ENCODE measurements around the gene OLIG3.

OLIG3 gene

DNA sequence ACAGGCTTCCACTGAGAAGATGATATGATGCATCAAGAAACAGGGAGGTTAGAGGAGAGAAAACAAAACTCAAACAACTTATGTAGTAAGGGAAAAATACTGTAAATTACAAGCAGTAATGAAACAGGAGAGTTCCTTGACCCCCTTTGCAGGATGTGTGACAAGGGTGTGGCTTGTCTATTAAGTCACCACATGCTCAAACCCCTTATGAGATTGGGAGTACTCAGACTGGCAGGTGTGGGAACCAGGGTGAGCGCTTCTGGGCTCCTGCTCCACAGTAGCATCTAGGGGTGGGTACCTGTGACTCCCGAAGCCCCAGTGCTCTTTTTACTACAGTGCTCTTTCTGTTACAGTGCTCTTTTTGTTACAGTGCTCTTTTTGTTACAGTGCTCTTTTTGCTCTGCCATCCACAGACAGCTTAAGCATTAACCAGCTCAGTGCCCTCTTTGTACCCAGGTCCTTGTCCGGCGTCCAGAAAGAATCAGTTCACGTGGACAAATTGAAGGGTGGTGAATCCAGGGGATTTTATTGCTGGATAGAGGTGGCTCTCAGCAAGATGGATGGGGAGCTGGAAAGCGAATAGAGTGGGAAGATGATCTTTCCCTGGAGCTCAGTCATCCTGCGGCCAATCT lies 28.7 kb downstream of the OLIG3 start:
- DNase-seq = no peak

DNA sequence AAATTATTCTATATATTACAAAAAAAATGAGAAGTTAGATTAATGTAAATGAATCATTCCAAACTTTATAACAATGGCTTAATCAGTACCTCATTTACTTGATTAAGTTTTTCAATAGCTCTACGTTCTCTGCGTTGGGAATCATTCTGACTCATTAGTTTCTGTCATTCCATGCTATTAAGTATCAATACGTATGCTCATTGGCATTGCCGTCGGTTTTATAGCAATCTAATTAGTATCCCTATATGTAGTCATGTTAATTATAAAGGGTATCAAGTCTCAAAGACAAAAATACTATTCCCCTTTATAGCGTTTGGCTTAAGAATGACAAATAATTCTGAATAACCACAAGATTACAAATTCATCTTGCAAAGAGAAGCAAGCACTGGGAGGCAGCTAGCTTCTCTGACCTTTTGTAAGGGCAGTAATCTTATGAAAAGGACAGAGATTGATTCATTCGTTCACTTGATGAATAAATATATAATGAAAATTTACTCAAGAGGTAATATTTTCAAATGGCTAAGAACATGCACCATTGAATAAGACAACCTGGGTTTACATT lies 41.8 kb downstream of the OLIG3 start:
- no peak for DNase-seq

DNA sequence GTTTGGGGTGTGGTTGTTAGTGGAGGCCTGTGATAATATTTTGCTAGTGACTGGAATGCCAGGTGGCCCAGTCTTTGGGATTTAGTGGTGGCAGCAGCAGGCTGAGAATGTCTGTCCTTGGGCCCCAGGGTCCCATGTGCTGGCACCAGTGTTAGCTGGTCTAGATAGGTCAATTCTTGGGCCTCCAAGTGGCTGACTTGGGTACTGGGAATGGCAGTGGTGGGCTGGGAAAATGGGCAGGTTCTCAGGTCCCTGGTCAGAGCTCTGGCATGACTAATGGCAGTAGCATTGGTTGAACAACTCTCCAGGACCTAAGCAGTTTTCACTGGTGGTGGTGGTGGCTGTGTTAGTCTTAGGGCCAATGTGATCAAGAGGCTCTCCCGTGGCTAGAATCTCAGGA lies 50.3 kb downstream of the OLIG3 start:
- DNase-seq = no peak

All from activated T-cell treated with anti-CD3 and anti-CD28 coated beads for 4 hours (primary cell).